HepG2 (cell line): ENCODE measurements around the gene NIFK. TPM values are rescaled to one million over a fixed set of nuclear protein-coding genes. Genes with fewer than 3 reads are reported as not detected.

Source experiments
- DMTF1 ChIP-seq: sonication (generic); formaldehyde crosslinking; IDR thresholded peaks from 2 replicates; pipeline ENCODE4 v1.4.0; 2020; ENCODE audit warnings: mild to moderate bottlenecking, missing genetic modification reagents
- GTF3A ChIP-seq: sonication (generic); formaldehyde crosslinking; conservative IDR thresholded peaks from 2 replicates; pipeline ENCODE4 v1.4.0; 2020; ENCODE audit warnings: mild to moderate bottlenecking, missing genetic modification reagents
- HHEX ChIP-seq: IDR thresholded peaks from 2 replicates; pipeline ENCODE4 v1.6.1; 2016; ENCODE audit warnings: control low read depth
- HIVEP1 ChIP-seq: sonication (generic); formaldehyde crosslinking; IDR thresholded peaks from 2 replicates; pipeline ENCODE4 v1.4.0; 2020; ENCODE audit warnings: mild to moderate bottlenecking, missing genetic modification reagents
- KAT7 ChIP-seq: IDR thresholded peaks from 2 replicates; pipeline ENCODE4 v1.6.1; 2018; ENCODE audit warnings: borderline replicate concordance, missing compliant biosample characterization
- MZF1 ChIP-seq: sonication (generic); formaldehyde crosslinking; IDR thresholded peaks from 2 replicates; pipeline ENCODE4 v1.8.1; 2023; ENCODE audit warnings: mild to moderate bottlenecking, missing genetic modification reagents, borderline replicate concordance
- NFATC3 ChIP-seq: sonication (generic); formaldehyde crosslinking; IDR thresholded peaks from 2 replicates; pipeline ENCODE4 v1.5.1; 2020; ENCODE audit warnings: mild to moderate bottlenecking, missing genetic modification reagents
- NR1H2 ChIP-seq: sonication (generic); formaldehyde crosslinking; IDR thresholded peaks from 2 replicates; pipeline ENCODE4 v1.8.1; 2022; ENCODE audit warnings: low read depth, missing genetic modification reagents, borderline replicate concordance
- PHF8 ChIP-seq: sonication (generic); formaldehyde crosslinking; IDR thresholded peaks from 2 replicates; pipeline ENCODE4 v1.5.0; 2020; ENCODE audit warnings: missing genetic modification reagents
- POLR2G ChIP-seq: fragments of 200-400 bp; formaldehyde crosslinking; IDR thresholded peaks from 2 replicates; pipeline ENCODE4 v1.6.1; 2018; ENCODE audit warnings: mild to moderate bottlenecking, low read depth, low read length, moderate library complexity
- ZEB1 ChIP-seq: IDR thresholded peaks from 2 replicates; pipeline ENCODE4 v1.6.1; 2012; ENCODE audit warnings: mild to moderate bottlenecking, low read depth, inconsistent platforms; ENCODE audit not compliant: insufficient replicate concordance
- ZFAT ChIP-seq: sonication (generic); formaldehyde crosslinking; conservative IDR thresholded peaks from 2 replicates; pipeline ENCODE4 v1.8.1; 2023; ENCODE audit warnings: missing genetic modification reagents, inconsistent platforms
- ZKSCAN8 ChIP-seq: IDR thresholded peaks from 2 replicates; pipeline ENCODE4 v1.6.1; 2016; ENCODE audit warnings: borderline replicate concordance, missing genetic modification reagents, missing compliant biosample characterization
- ZNF207 ChIP-seq: fragments of 450-650 bp; IDR thresholded peaks from 2 replicates; pipeline ENCODE4 v1.6.1; 2016; ENCODE audit warnings: antibody characterized with exemption, borderline replicate concordance
- ZNF232 ChIP-seq: sonication (generic); formaldehyde crosslinking; IDR thresholded peaks from 2 replicates; pipeline ENCODE4 v1.4.0; 2020; ENCODE audit warnings: missing genetic modification reagents, borderline replicate concordance
- ZNF24 ChIP-seq: fragments of 450-650 bp; IDR thresholded peaks from 2 replicates; pipeline ENCODE4 v1.6.1; 2017; ENCODE audit warnings: antibody characterized with exemption, mild to moderate bottlenecking
- ZNF431 ChIP-seq: sonication (generic); formaldehyde crosslinking; IDR thresholded peaks from 2 replicates; pipeline ENCODE4 v1.9.0; 2022; ENCODE audit warnings: missing genetic modification reagents, low read depth, mild to moderate bottlenecking, borderline replicate concordance
- ZNF432 ChIP-seq: sonication (generic); formaldehyde crosslinking; IDR thresholded peaks from 2 replicates; pipeline ENCODE4 v1.5.0; 2020; ENCODE audit warnings: missing genetic modification reagents, mild to moderate bottlenecking, borderline replicate concordance
- ZNF530 ChIP-seq: sonication (generic); formaldehyde crosslinking; IDR thresholded peaks from 2 replicates; pipeline ENCODE4 v1.5.0; 2020; ENCODE audit warnings: low read depth, mild to moderate bottlenecking, missing genetic modification reagents
- ZNF615 ChIP-seq: sonication (generic); formaldehyde crosslinking; IDR thresholded peaks from 2 replicates; pipeline ENCODE4 v1.5.0; 2020; ENCODE audit warnings: mild to moderate bottlenecking, missing genetic modification reagents, borderline replicate concordance
- ZNF775 ChIP-seq: sonication (generic); formaldehyde crosslinking; IDR thresholded peaks from 2 replicates; pipeline ENCODE4 v1.4.0; 2020; ENCODE audit warnings: missing genetic modification reagents, mild to moderate bottlenecking, moderate library complexity, borderline replicate concordance
- polyA plus RNA-seq, 8 experiments: library from polyadenylated mRNA; depleted of rRNA in 3 of 8; stranded (reverse) in 7 of 8; unstranded in 1 of 8; fragments of >200 nt; fragmentation: Illumina TruSeq in 4 of 8; extraction: Trizol in 4 of 8; gene quantifications; 2 replicates each; pipeline versions ENCODE4 v1.2.1 to v1.2.3, GENCODE V29; 2011 to 2016; ENCODE audit warnings: low read depth in 4 of 8, missing spikeins in 1 of 8, mixed read lengths in 1 of 8; ENCODE audit not compliant: insufficient read depth in 1 of 8
- total RNA-seq, 5 experiments: library from RNA; depleted of rRNA; stranded (reverse); fragments of >200 nt; fragmentation: Illumina TruSeq; extraction: Trizol; gene quantifications; 2 replicates each; pipeline ENCODE4 v1.2.3, GENCODE V29; 2016; ENCODE audit warnings: low read depth in 1 of 5
- TF ChIP-seq, protein P1 (sequence below): IDR thresholded peaks from 2 replicates; pipeline ENCODE4 v1.6.1; 2016; ENCODE audit warnings: missing genetic modification reagents, missing compliant biosample characterization
- TF ChIP-seq, protein P2 (sequence below): IDR thresholded peaks from 2 replicates; pipeline ENCODE4 v1.6.1; 2012; ENCODE audit warnings: inconsistent platforms
- TF ChIP-seq, protein P3 (sequence below): sonication (generic); formaldehyde crosslinking; IDR thresholded peaks from 2 replicates; pipeline ENCODE4 v1.5.1; 2020; ENCODE audit warnings: mild to moderate bottlenecking, moderate library complexity, missing genetic modification reagents
- TF ChIP-seq, protein P4 (sequence below): sonication (generic); formaldehyde crosslinking; IDR thresholded peaks from 2 replicates; pipeline ENCODE4 v1.5.0; 2020; ENCODE audit warnings: missing genetic modification reagents

The NIFK gene
- total and polyA plus RNA-seq, 2 of the 13 experiments (the other 11 are each of a cell fraction or from before 2014, with no cell fraction given), result 19.6 to 105 TPM

DNA sequence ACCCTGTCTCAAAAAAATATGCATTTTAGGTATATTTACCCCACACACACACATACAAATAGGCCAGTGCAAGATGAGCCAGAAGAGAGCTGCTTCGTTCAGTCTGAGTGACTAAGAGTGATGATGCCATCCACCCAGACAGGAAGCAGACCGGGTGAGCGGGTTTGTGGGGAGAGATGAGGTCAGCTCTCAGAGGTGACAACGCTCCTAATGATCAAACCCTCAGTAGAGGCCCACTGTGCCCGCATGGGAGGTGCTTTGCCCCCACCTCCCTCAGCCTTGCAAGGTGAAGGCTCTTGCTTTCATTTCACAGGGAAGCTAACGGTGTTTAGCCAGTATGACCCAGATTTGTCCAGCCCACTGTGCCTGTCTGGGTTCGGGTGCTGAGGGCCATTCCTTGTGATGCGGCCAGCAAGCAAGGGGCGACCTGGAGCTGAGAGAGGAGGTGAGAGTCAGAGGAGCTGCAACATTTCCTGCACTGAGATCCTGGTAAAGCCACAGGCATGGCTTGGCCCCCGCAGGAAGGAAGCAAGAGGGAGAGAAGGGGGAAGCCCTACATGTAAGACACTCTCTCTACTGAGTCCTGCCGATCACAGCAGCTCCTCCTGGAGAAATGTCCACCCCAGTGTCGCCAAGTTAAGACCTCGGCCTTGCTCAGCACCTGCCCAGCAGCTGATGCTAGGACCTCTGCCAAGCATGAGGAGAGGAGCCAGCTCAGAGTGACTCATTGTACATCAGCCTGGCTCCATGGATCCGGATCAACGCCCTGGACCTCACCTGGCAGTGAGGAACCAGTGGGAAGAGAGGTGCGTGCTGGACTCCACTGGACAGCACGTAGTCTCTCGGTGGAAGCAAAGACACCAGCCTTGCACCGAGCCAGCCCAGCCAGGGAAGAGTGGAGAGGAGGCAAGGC lies 37.0 kb downstream of the NIFK start (continued):
- TF ChIP-seq NFATC3 (CRISPR knock-in tag), result no peak
- no peak for TF ChIP-seq ZNF432 (CRISPR knock-in tag)
- TF ChIP-seq ZNF431 (CRISPR knock-in tag), result no peak
- no peak for TF ChIP-seq HIVEP1 (CRISPR knock-in tag)
- TF ChIP-seq NR1H2, result no peak
- TF ChIP-seq ZKSCAN8 (CRISPR knock-in tag), result no peak
- TF ChIP-seq, protein P1, sequence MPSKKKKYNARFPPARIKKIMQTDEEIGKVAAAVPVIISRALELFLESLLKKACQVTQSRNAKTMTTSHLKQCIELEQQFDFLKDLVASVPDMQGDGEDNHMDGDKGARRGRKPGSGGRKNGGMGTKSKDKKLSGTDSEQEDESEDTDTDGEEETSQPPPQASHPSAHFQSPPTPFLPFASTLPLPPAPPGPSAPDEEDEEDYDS, result no peak
- TF ChIP-seq ZNF775 (CRISPR knock-in tag), result no peak
- no peak for TF ChIP-seq KAT7 (CRISPR knock-in tag)
- TF ChIP-seq POLR2G, result no peak
- TF ChIP-seq MZF1 (CRISPR knock-in tag), result no peak
- no peak for TF ChIP-seq ZNF615 (CRISPR knock-in tag)
- no peak for TF ChIP-seq HHEX
- TF ChIP-seq PHF8, result no peak
- no peak for TF ChIP-seq ZFAT (CRISPR knock-in tag)
- no peak for TF ChIP-seq DMTF1 (CRISPR knock-in tag)
- TF ChIP-seq, protein P2, sequence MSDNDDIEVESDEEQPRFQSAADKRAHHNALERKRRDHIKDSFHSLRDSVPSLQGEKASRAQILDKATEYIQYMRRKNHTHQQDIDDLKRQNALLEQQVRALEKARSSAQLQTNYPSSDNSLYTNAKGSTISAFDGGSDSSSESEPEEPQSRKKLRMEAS, result peak; percentile 25; the same call in 1 of the 2 replicates
- TF ChIP-seq, protein P3, sequence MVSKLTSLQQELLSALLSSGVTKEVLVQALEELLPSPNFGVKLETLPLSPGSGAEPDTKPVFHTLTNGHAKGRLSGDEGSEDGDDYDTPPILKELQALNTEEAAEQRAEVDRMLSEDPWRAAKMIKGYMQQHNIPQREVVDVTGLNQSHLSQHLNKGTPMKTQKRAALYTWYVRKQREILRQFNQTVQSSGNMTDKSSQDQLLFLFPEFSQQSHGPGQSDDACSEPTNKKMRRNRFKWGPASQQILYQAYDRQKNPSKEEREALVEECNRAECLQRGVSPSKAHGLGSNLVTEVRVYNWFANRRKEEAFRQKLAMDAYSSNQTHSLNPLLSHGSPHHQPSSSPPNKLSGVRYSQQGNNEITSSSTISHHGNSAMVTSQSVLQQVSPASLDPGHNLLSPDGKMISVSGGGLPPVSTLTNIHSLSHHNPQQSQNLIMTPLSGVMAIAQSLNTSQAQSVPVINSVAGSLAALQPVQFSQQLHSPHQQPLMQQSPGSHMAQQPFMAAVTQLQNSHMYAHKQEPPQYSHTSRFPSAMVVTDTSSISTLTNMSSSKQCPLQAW (CRISPR knock-in tag), result 0 out of 2 replicates have a peak, but pooled peaks have one; percentile 40
- no peak for TF ChIP-seq ZNF530 (CRISPR knock-in tag)
- TF ChIP-seq ZEB1, result no peak
- no peak for TF ChIP-seq GTF3A (CRISPR knock-in tag)
- TF ChIP-seq, protein P4, sequence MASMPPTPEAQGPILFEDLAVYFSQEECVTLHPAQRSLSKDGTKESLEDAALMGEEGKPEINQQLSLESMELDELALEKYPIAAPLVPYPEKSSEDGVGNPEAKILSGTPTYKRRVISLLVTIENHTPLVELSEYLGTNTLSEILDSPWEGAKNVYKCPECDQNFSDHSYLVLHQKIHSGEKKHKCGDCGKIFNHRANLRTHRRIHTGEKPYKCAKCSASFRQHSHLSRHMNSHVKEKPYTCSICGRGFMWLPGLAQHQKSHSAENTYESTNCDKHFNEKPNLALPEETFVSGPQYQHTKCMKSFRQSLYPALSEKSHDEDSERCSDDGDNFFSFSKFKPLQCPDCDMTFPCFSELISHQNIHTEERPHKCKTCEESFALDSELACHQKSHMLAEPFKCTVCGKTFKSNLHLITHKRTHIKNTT (CRISPR knock-in tag), result no peak
- TF ChIP-seq ZNF232 (CRISPR knock-in tag), result 0 out of 2 replicates have a peak, but pooled peaks have one; percentile 22
- TF ChIP-seq ZNF207, result no peak
- TF ChIP-seq ZNF24, result no peak
